DOHH2 (cell line): ENCODE results near the gene PHF2.

ENCODE experiments used
- H3F3A ChIP-seq: fragments of 200-600 bp; sonication (generic), shearing (Covaris generic); 2 replicates; pipeline ENCODE4 v1.6.0; 2016; ENCODE audit warnings: antibody characterized with exemption, mild to moderate bottlenecking; ENCODE audit not compliant: control insufficient read depth, insufficient read depth
- H3K27ac ChIP-seq: fragments of 200-600 bp; sonication (generic); 2 replicates; pipeline ENCODE4 v1.5.1; 2014; ENCODE audit warnings: low read depth, mild to moderate bottlenecking, low read length, moderate library complexity
- H3K27me3 ChIP-seq: fragments of 200-600 bp; sonication (generic); 2 replicates; pipeline ENCODE4 v1.6.1; 2014; ENCODE audit warnings: mild to moderate bottlenecking, low read length, mixed read lengths; ENCODE audit not compliant: control insufficient read depth
- H3K36me3 ChIP-seq: fragments of 200-600 bp; sonication (generic); 2 replicates; pipeline ENCODE4 v1.6.1; 2014; ENCODE audit warnings: mild to moderate bottlenecking, low read length, moderate library complexity, mixed read lengths; ENCODE audit not compliant: control insufficient read depth
- H3K4me1 ChIP-seq: fragments of 200-600 bp; sonication (generic); 2 replicates; pipeline ENCODE4 v1.6.1; 2014; ENCODE audit warnings: mild to moderate bottlenecking, low read length, mixed read lengths; ENCODE audit not compliant: control insufficient read depth
- H3K4me2 ChIP-seq: fragments of 200-600 bp; sonication (generic); 2 replicates; pipeline ENCODE4 v1.6.0; 2014; ENCODE audit warnings: mild to moderate bottlenecking, low read length, moderate library complexity
- H3K4me3 ChIP-seq: fragments of 200-600 bp; sonication (generic); 2 replicates; pipeline ENCODE4 v1.5.1; 2014; ENCODE audit warnings: mild to moderate bottlenecking, low read length, mixed read lengths
- H3K79me2 ChIP-seq: fragments of 200-600 bp; sonication (generic); 2 replicates; pipeline ENCODE4 v1.6.1; 2014; ENCODE audit warnings: mild to moderate bottlenecking, low read length, mixed read lengths; ENCODE audit not compliant: control insufficient read depth
- H3K9me2 ChIP-seq: fragments of 200-600 bp; sonication (generic); replicated peaks from 2 replicates; pipeline ENCODE4 v1.6.1; 2014; ENCODE audit warnings: mild to moderate bottlenecking, low read length, mixed read lengths; ENCODE audit not compliant: control insufficient read depth
- H3K9me3 ChIP-seq: fragments of 200-600 bp; sonication (generic); 2 replicates; pipeline ENCODE4 v1.6.1; 2014; ENCODE audit warnings: antibody characterized with exemption, low read length, mixed read lengths; ENCODE audit not compliant: control insufficient read depth, insufficient read depth
- H4K20me1 ChIP-seq: fragments of 200-600 bp; sonication (generic); 2 replicates; pipeline ENCODE4 v1.6.0; 2014; ENCODE audit warnings: low read depth, mild to moderate bottlenecking, antibody characterized with exemption, low read length, moderate library complexity; ENCODE audit not compliant: control insufficient read depth, insufficient read depth
- CTCF ChIP-seq: fragments of 200-600 bp; sonication (generic); IDR thresholded peaks from one replicate; pipeline ENCODE4 v1.5.1; 2014; ENCODE audit warnings: antibody characterized with exemption, mild to moderate bottlenecking, low read depth, low read length; ENCODE audit not compliant: poor library complexity, severe bottlenecking
- EZH2phosphoT487 ChIP-seq: fragments of 200-600 bp; sonication (generic); IDR thresholded peaks from 2 replicates; pipeline ENCODE4 v1.6.1; 2017; ENCODE audit warnings: borderline replicate concordance, mild to moderate bottlenecking, antibody characterized with exemption, low read length, moderate library complexity, mixed read lengths

Gene PHF2

DNA sequence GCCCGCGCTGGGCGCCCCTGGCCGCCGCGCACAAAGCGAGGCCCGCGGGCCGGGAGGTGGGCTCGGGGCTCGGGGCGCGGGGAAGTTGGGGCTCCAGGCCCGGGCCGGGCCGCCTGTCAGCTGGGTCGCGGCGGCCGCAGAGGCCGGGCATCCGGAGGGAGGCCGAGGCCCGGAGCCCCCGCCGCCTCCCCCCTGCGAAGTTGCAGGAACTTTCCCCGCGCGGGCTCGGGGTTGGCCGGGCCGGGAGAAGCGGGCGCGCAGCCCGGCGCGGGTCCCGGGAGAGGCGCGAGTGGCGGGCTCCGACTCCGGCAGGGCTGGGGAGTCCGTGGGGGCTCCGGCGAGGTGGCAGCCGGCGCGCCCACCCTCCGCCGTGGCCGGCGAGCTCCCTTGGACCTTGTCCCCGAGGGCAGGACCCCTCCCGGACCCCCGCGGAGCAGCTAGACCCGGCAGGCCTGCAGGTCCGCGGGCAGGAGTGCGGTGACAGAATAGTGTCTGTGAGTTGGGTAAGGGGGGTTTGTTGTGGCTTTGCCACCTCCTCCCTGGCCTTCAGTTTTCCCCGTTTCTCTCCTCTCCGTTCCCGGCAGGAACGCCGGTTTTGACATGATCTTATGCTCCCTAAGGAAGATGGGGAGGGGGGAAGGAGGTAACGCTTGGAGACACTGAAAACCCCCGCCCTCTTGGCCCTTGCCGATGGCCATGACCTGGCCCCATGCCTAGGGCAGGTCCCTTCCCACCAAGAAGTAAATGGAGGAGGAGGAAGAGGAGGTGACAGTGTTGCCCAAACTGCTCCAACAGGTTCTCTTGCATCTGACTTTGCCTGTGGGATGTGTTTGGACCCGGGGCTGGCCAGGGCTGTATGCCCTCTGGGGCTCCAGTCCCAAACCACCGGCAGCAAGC is 942 bp downstream of the PHF2 start:
- Histone ChIP-seq H3K9me2 (no peaks in the 10 kb centered on the region), H3K27ac (no peak overlapping the region), H4K20me1 (no peaks in the 10 kb centered on the region), H3K27me3 (no peaks in the 10 kb centered on the region), H3F3A (peaks cover 4% of the 10 kb centered on the region), H3K9me3 (no peaks in the 10 kb centered on the region), H3K4me2 (peak overlapping the region; percentile 90), H3K4me1 (peaks cover 21% of the 10 kb centered on the region), H3K4me3 (peak overlapping the region; percentile 79), H3K36me3 (no peaks in the 10 kb centered on the region), H3K79me2 (peaks cover 63% of the 10 kb centered on the region)
- TF ChIP-seq CTCF (no peak), EZH2phosphoT487 (no peak)

DNA sequence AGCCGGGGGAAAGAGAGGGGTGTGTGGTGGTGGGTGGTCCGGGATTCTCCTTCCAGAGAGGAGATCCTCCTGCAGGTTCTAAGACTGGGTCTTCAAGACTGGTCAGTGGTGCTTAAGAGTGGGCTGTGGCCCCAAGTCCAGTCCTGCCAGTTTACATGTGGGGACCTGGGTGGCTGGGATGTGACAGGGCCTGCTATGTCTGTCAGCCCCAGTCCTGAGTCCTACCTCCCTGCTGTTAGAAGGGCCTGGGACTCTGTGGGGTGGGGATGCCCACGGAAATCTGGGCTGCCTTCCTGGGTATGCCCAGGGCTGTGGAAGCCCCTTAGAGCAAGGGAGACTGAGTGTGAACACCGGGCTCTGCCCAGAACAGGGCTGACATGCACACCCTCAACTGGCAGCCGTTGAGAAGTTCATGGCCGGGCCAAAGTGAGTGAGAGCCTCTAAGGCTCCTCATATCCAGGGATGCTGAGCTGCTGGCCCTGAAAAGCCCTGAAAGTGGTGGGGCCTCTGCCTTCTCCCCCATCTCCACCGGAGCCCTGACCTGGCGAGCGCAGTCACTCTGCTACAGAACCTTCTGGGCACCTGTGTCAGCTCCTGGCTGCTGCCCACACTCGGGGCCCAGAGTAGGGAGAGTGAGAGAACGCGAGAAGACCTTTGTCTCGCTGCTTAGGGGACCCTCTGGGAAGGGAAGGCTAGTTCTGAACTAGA is 1.7 kb downstream of the PHF2 start:
- peaks cover 71% of the 10 kb centered on the region for H3K79me2 ChIP-seq

DNA sequence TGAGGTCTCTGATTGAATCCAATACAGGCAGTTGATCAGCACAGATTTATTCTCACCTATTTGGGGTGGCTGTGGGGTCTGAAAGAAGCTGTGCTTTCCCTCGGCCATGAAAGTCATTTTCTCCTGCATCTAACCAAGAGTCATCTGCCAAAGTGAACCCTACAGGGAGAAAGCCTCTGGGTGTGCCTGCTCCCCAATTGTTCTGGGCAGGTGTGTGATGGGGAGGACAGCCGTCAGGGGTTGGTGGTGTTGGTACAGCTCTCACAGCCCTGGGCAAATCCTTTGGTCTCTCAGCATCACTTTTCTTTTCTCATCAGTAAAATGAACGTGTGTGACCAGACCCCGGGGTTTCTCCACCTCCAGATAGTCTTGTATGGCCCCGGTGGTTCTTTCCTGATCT is 2.5 kb downstream of the PHF2 start:
- H3K4me1 ChIP-seq, result peaks cover 21% of the 10 kb centered on the region
- H3K9me2 ChIP-seq, result no peaks in the 10 kb centered on the region
- H3K9me3 ChIP-seq, result no peaks in the 10 kb centered on the region
- no peak overlapping the region for H3K27ac ChIP-seq
- no peak overlapping the region for H3K4me3 ChIP-seq
- H3K79me2 ChIP-seq, result peaks cover 77% of the 10 kb centered on the region
- no peak for TF ChIP-seq EZH2phosphoT487
- no peak for TF ChIP-seq CTCF
- H3K4me2 ChIP-seq, result no peak overlapping the region
- H4K20me1 ChIP-seq, result no peaks in the 10 kb centered on the region
- H3F3A ChIP-seq, result peaks cover 3% of the 10 kb centered on the region; the same call in 1 of the 2 replicates
- no peaks in the 10 kb centered on the region for H3K36me3 ChIP-seq
- H3K27me3 ChIP-seq, result no peaks in the 10 kb centered on the region

More for the DNA sequence above, 1.7 kb downstream of the PHF2 start:
- Histone ChIP-seq H3K36me3 (no peaks in the 10 kb centered on the region), H3K4me2 (peak overlapping the region; percentile 90), H3K27me3 (no peaks in the 10 kb centered on the region), H4K20me1 (no peaks in the 10 kb centered on the region), H3K9me3 (no peaks in the 10 kb centered on the region), H3K4me3 (peak overlapping the region; percentile 79), H3K4me1 (peaks cover 21% of the 10 kb centered on the region), H3F3A (peaks cover 3% of the 10 kb centered on the region; the same call in 1 of the 2 replicates), H3K27ac (no peak overlapping the region), H3K9me2 (no peaks in the 10 kb centered on the region)
- TF ChIP-seq EZH2phosphoT487, result no peak
- TF ChIP-seq CTCF, result no peak
